Measurements from ENCODE around the gene GGNBP2.

- TF ChIP-seq POLR2A (IDR thresholded peaks at IDR 0.05): peak; percentile 87 to 92
- TF ChIP-seq CTCF (IDR thresholded peaks at IDR 0.05 in 4 of 5, conservative IDR thresholded peaks at IDR 0.05 in 1 of 5): no peak
Measured at GRCh38 chr17:36544307-36545076, at the start of gene GGNBP2.

Data from gastrocnemius medialis (tissue), 4 donors.